ENCODE measurements around the gene YIF1B. TPM values are rescaled to one million over a fixed set of nuclear protein-coding genes. Genes with fewer than 3 reads are reported as not detected.

The YIF1B gene
- total and polyA plus RNA-seq, 4 donors: 34.1 to 74.1 (median 42.9) TPM

- TF ChIP-seq, protein P1, sequence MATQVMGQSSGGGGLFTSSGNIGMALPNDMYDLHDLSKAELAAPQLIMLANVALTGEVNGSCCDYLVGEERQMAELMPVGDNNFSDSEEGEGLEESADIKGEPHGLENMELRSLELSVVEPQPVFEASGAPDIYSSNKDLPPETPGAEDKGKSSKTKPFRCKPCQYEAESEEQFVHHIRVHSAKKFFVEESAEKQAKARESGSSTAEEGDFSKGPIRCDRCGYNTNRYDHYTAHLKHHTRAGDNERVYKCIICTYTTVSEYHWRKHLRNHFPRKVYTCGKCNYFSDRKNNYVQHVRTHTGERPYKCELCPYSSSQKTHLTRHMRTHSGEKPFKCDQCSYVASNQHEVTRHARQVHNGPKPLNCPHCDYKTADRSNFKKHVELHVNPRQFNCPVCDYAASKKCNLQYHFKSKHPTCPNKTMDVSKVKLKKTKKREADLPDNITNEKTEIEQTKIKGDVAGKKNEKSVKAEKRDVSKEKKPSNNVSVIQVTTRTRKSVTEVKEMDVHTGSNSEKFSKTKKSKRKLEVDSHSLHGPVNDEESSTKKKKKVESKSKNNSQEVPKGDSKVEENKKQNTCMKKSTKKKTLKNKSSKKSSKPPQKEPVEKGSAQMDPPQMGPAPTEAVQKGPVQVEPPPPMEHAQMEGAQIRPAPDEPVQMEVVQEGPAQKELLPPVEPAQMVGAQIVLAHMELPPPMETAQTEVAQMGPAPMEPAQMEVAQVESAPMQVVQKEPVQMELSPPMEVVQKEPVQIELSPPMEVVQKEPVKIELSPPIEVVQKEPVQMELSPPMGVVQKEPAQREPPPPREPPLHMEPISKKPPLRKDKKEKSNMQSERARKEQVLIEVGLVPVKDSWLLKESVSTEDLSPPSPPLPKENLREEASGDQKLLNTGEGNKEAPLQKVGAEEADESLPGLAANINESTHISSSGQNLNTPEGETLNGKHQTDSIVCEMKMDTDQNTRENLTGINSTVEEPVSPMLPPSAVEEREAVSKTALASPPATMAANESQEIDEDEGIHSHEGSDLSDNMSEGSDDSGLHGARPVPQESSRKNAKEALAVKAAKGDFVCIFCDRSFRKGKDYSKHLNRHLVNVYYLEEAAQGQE (IDR thresholded peaks at IDR 0.05): no peak
- TF ChIP-seq EGR1 (IDR thresholded peaks at IDR 0.05; ENCODE audit: low read depth in 2 of 2) (no peak), RAD21 (IDR thresholded peaks at IDR 0.05) (no peak), HNF4A (conservative IDR thresholded peaks at IDR 0.05) (no peak)
- TF ChIP-seq, protein P2, sequence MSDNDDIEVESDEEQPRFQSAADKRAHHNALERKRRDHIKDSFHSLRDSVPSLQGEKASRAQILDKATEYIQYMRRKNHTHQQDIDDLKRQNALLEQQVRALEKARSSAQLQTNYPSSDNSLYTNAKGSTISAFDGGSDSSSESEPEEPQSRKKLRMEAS (IDR thresholded peaks at IDR 0.05): no peak
Observed at GRCh38 chr19:38270587-38271167, 45.1 kb downstream of the YIF1B start (continued).

DNA sequence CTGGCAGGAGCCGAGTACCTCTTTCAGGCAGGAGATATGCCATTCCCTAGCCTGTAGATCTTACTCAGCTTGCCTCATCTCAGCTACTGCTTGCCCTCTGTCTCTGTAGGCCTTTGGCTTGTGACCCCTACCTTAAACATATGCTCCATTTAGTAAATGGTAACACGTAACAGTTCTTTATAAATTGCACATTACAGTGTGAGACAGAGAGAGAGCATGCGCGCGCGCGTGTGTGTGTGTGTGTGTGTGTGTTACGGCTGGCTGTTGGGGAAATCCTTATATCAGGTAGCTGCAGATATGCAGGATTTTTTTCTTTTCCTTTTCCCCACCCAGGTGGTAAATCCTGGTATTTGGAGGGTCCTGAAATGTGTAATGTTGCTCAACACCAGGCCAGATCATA lies 47.2 kb downstream of the YIF1B start:
- Histone ChIP-seq H3K36me3 (ENCODE audit: control insufficient read depth in 4 of 4, insufficient read depth in 3 of 4, low read depth in 1 of 4, low read length in 3 of 4) (no peaks in the 10 kb centered on the region), H3K4me1 (ENCODE audit: control insufficient read depth in 4 of 4, insufficient read depth in 4 of 4, low read length in 3 of 4) (peaks cover 0 to 12% (median 9%) of the 10 kb centered on the region in 4 donors), H3K9ac (ENCODE audit: low read depth in 1 of 2, low read length in 2 of 2) (no peak overlapping the region), H3K27me3 (ENCODE audit: control insufficient read depth in 4 of 4, insufficient read depth in 4 of 4, low read length in 3 of 4) (no peaks in the 10 kb centered on the region), H3K27ac (ENCODE audit: low read depth in 1 of 2, low read length in 2 of 2) (no peak overlapping the region), H3K9me3 (ENCODE audit: control insufficient read depth in 4 of 4, low read length in 3 of 4) (no peaks in the 10 kb centered on the region), H3K4me3 (ENCODE audit: low read depth in 1 of 3, low read length in 3 of 3) (no peak overlapping the region)
- no peak for DNase-seq (ENCODE audit: low spot score)
- 80% methylated on average over 8 of the region's 8 CpGs for WGBS
- no peak for TF ChIP-seq EGR1 (IDR thresholded peaks at IDR 0.05; ENCODE audit: low read depth in 2 of 2)
- TF ChIP-seq HNF4G (IDR thresholded peaks at IDR 0.05): no peak
- TF ChIP-seq, protein P3, sequence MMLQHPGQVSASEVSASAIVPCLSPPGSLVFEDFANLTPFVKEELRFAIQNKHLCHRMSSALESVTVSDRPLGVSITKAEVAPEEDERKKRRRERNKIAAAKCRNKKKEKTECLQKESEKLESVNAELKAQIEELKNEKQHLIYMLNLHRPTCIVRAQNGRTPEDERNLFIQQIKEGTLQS (IDR thresholded peaks at IDR 0.05): no peak
- no peak for TF ChIP-seq YY1 (IDR thresholded peaks at IDR 0.05)
- no peak for TF ChIP-seq RAD21 (IDR thresholded peaks at IDR 0.05)
- no peak for TF ChIP-seq SP1 (IDR thresholded peaks at IDR 0.05)
- no peak for TF ChIP-seq FOXA1 (IDR thresholded peaks at IDR 0.05)
- TF ChIP-seq, protein P4, sequence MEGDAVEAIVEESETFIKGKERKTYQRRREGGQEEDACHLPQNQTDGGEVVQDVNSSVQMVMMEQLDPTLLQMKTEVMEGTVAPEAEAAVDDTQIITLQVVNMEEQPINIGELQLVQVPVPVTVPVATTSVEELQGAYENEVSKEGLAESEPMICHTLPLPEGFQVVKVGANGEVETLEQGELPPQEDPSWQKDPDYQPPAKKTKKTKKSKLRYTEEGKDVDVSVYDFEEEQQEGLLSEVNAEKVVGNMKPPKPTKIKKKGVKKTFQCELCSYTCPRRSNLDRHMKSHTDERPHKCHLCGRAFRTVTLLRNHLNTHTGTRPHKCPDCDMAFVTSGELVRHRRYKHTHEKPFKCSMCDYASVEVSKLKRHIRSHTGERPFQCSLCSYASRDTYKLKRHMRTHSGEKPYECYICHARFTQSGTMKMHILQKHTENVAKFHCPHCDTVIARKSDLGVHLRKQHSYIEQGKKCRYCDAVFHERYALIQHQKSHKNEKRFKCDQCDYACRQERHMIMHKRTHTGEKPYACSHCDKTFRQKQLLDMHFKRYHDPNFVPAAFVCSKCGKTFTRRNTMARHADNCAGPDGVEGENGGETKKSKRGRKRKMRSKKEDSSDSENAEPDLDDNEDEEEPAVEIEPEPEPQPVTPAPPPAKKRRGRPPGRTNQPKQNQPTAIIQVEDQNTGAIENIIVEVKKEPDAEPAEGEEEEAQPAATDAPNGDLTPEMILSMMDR (IDR thresholded peaks at IDR 0.05; ENCODE audit: low read depth, low read length, missing input control): no peak
- no peak for TF ChIP-seq HNF4A (conservative IDR thresholded peaks at IDR 0.05)
- TF ChIP-seq GABPA (IDR thresholded peaks at IDR 0.05 in 1 of 2, conservative IDR thresholded peaks at IDR 0.05 in 1 of 2): no peak
- TF ChIP-seq, protein P5, sequence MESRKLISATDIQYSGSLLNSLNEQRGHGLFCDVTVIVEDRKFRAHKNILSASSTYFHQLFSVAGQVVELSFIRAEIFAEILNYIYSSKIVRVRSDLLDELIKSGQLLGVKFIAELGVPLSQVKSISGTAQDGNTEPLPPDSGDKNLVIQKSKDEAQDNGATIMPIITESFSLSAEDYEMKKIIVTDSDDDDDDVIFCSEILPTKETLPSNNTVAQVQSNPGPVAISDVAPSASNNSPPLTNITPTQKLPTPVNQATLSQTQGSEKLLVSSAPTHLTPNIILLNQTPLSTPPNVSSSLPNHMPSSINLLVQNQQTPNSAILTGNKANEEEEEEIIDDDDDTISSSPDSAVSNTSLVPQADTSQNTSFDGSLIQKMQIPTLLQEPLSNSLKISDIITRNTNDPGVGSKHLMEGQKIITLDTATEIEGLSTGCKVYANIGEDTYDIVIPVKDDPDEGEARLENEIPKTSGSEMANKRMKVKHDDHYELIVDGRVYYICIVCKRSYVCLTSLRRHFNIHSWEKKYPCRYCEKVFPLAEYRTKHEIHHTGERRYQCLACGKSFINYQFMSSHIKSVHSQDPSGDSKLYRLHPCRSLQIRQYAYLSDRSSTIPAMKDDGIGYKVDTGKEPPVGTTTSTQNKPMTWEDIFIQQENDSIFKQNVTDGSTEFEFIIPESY (IDR thresholded peaks at IDR 0.05): no peak
